ENCODE measurements around the gene PLEK.

PLEK gene

GRCh38 chr2:68404893-68405799 is 40.1 kb downstream of the PLEK start:
- FAIRE-seq: peak; percentile 81
- no peak for TF ChIP-seq TAF1 (IDR thresholded peaks at IDR 0.05; ENCODE audit: borderline replicate concordance, low read depth, low read length)
- TF ChIP-seq POLR2A (IDR thresholded peaks at IDR 0.05; ENCODE audit: low read depth, low read length): no peak
- no peak for TF ChIP-seq POLR2AphosphoS5 (IDR thresholded peaks at IDR 0.05; ENCODE audit: low read depth, low read length)

GRCh38 chr2:68411397-68412126 is 46.5 kb downstream of the PLEK start:
- TF ChIP-seq TAF1 (IDR thresholded peaks at IDR 0.05; ENCODE audit: borderline replicate concordance, low read depth, low read length) (no peak), POLR2A (IDR thresholded peaks at IDR 0.05; ENCODE audit: low read depth, low read length) (peak; percentile 32; the same call in 1 of the 2 replicates)
- DNase-seq (ENCODE audit: insufficient read length) (no peak), FAIRE-seq (peak; percentile 93)

More at GRCh38 chr2:68404893-68405799, 40.1 kb downstream of the PLEK start:
- DNase-seq (ENCODE audit: insufficient read length): no peak

GRCh38 chr2:68412127-68412819 is 47.2 kb downstream of the PLEK start:
- FAIRE-seq (peak; percentile 50), DNase-seq (ENCODE audit: insufficient read length) (no peak)
- no peak for TF ChIP-seq TAF1 (IDR thresholded peaks at IDR 0.05; ENCODE audit: borderline replicate concordance, low read depth, low read length)
- no peak for TF ChIP-seq POLR2AphosphoS5 (IDR thresholded peaks at IDR 0.05; ENCODE audit: low read depth, low read length)
- no peak for TF ChIP-seq POLR2A (IDR thresholded peaks at IDR 0.05; ENCODE audit: low read depth, low read length)

DNA sequence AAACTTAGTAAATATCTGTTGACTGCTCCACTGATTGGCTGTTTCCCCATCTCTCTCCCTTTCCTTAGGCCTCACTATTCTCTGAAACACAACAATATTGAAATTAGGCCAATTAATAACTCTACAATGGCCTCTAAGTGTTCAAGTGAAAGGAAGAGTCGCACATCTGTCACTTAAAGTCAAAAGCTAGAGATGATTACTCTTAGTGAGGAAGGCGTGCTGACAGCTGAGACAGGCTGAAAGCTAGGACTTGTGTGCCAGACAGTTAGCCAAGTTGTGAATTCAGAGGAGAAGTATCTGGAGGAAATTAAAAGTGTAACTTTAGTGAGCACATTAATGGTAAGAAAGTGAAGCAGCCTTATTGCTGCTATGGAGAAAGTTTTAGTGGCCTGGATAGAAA is 48.4 kb downstream of the PLEK start:
- no peak for FAIRE-seq
- no peak for TF ChIP-seq TAF1 (IDR thresholded peaks at IDR 0.05; ENCODE audit: borderline replicate concordance, low read depth, low read length)
- TF ChIP-seq POLR2AphosphoS5 (IDR thresholded peaks at IDR 0.05; ENCODE audit: low read depth, low read length): no peak
- no peak for TF ChIP-seq POLR2A (IDR thresholded peaks at IDR 0.05; ENCODE audit: low read depth, low read length)
- no peak for DNase-seq (ENCODE audit: insufficient read length)

DNA sequence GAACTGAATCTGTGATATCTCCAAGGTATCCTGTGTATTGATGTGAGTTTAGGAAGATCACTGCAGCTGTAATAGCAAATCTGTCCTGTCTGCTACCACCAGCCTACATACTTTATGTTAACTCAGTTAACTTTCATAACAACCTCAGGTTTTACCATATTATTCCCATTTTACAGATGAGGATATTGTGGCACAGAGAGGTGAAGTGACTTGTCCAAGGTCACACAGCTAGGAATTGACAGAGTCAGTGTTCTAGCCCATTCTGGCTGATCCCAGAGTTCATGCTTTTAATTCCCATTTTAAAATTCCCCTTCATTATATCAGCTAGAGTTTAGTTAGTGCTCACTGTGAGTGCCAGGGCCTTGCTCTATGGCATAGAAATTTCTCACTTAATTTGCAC is 49.4 kb downstream of the PLEK start:
- FAIRE-seq (no peak), DNase-seq (ENCODE audit: insufficient read length) (no peak)
- TF ChIP-seq TAF1 (IDR thresholded peaks at IDR 0.05; ENCODE audit: borderline replicate concordance, low read depth, low read length) (no peak), POLR2AphosphoS5 (IDR thresholded peaks at IDR 0.05; ENCODE audit: low read depth, low read length) (no peak), POLR2A (IDR thresholded peaks at IDR 0.05; ENCODE audit: low read depth, low read length) (no peak)

DNA sequence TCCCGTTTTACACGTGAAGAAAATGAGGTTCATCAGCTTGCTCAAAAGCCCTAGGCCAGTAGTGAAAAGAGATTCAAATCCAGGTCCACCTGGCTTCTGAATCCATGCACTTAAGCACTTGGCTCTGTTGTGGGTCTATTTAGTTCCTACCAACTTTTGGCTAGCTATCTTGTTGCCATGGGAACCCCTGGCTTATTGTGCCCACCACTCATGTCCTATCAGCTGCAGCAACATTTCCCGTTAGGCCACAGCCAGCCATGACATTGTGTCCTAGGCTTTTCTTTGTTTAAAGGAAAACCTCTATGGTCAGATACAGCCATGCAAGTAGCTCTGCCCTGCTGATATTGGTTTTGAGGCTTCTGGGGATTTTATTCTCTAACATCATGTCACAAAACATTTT is 49.8 kb downstream of the PLEK start:
- no peak for DNase-seq (ENCODE audit: insufficient read length)
- TF ChIP-seq TAF1 (IDR thresholded peaks at IDR 0.05; ENCODE audit: borderline replicate concordance, low read depth, low read length) (no peak), POLR2A (IDR thresholded peaks at IDR 0.05; ENCODE audit: low read depth, low read length) (no peak), POLR2AphosphoS5 (IDR thresholded peaks at IDR 0.05; ENCODE audit: low read depth, low read length) (no peak)
- FAIRE-seq: no peak

DNA sequence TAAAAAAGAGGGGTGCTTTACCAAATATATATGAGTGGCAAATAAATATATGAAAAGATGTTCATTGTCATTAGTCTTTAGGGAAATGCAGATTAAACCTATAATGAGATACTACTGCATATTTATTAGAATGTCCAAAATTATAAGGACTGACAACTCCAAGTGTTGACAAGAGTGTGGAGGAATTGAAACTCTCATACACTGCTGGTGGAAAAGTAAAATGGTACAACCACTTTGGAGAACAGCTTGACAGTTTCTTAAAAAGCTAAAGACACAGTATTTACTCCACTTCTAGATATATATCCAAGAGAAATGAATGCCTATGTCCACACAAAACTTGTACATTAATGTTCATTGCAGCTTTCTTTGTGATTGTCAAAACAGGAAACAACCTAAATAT is 50.4 kb downstream of the PLEK start:
- no peak for DNase-seq (ENCODE audit: insufficient read length)
- FAIRE-seq: no peak
- TF ChIP-seq TAF1 (IDR thresholded peaks at IDR 0.05; ENCODE audit: borderline replicate concordance, low read depth, low read length) (no peak), POLR2A (IDR thresholded peaks at IDR 0.05; ENCODE audit: low read depth, low read length) (no peak), POLR2AphosphoS5 (IDR thresholded peaks at IDR 0.05; ENCODE audit: low read depth, low read length) (no peak)

GRCh38 chr2:68416081-68416675 is 51.1 kb downstream of the PLEK start:
- FAIRE-seq (peak; percentile 5), DNase-seq (ENCODE audit: insufficient read length) (no peak)
- TF ChIP-seq TAF1 (IDR thresholded peaks at IDR 0.05; ENCODE audit: borderline replicate concordance, low read depth, low read length) (no peak), POLR2AphosphoS5 (IDR thresholded peaks at IDR 0.05; ENCODE audit: low read depth, low read length) (no peak), POLR2A (IDR thresholded peaks at IDR 0.05; ENCODE audit: low read depth, low read length) (no peak)

DNA sequence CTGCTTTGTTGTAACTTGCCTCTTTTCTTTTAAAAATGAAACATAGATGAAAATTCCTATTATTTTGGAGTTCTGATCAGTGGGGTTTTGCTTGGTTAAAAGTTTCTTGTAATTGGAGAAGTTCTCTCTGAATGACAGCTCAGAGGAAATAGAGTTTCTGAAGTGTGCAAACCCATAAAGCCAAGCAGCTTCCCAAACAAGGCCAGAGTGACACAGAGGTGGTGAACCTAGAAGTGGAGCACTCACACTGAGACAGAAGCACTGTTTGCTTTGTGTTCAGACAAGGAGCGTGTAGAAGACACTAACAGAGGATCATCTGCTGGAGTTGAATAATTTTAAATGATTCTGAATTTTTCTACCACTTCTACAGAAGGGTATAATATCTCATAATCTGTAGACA is 52.8 kb downstream of the PLEK start:
- DNase-seq (ENCODE audit: insufficient read length) (no peak), FAIRE-seq (no peak)
- TF ChIP-seq TAF1 (IDR thresholded peaks at IDR 0.05; ENCODE audit: borderline replicate concordance, low read depth, low read length) (no peak), POLR2AphosphoS5 (IDR thresholded peaks at IDR 0.05; ENCODE audit: low read depth, low read length) (no peak), POLR2A (IDR thresholded peaks at IDR 0.05; ENCODE audit: low read depth, low read length) (no peak)

- no peak for TF ChIP-seq TAF1 (IDR thresholded peaks at IDR 0.05; ENCODE audit: borderline replicate concordance, low read depth, low read length)
- TF ChIP-seq POLR2A (IDR thresholded peaks at IDR 0.05; ENCODE audit: low read depth, low read length): no peak
- TF ChIP-seq POLR2AphosphoS5 (IDR thresholded peaks at IDR 0.05; ENCODE audit: low read depth, low read length): no peak
- no peak for DNase-seq (ENCODE audit: insufficient read length)
- no peak for FAIRE-seq
Observed at GRCh38 chr2:68418419-68418818, 53.3 kb downstream of the PLEK start.

DNA sequence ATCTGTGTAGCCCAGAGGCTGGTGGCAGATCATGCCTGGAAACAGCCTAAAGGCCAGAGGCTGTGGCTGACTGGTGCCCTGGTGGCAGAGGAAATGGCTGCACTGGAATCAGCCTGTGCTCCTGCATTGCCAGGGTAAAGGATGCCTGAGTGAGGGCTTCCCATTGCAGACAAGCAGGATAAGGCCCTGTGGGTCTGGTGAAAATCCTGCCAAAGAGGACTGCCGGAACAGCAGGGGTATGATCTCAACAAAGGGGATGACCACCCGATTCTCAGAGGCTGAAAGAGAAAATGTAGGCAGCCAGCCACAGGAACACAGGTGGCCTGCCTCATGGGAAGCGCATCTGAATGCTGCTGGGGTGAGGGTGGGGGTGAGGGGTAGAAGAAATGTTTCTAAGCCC is 53.8 kb downstream of the PLEK start:
- peak; percentile 57 for FAIRE-seq

More for the DNA sequence above, 53.8 kb downstream of the PLEK start:
- no peak for TF ChIP-seq POLR2AphosphoS5 (IDR thresholded peaks at IDR 0.05; ENCODE audit: low read depth, low read length)
- no peak for TF ChIP-seq TAF1 (IDR thresholded peaks at IDR 0.05; ENCODE audit: borderline replicate concordance, low read depth, low read length)
- TF ChIP-seq POLR2A (IDR thresholded peaks at IDR 0.05; ENCODE audit: low read depth, low read length): no peak
- no peak for DNase-seq (ENCODE audit: insufficient read length)

All from GM12892 (cell line).